Stimulated activated CD4-positive, alpha-beta T cell treated with anti-CD3 and anti-CD28 coated beads, Interleukin-4, amount 100 ng/mL, for 48 hours (primary cell): ENCODE measurements around the gene FKBP10.
A peak's percentile ranks its signal among the peaks of the same experiment; 100 is the strongest.
"Not testable (repeated sequence)": the region's sequence is repeated elsewhere in the genome, so short reads cannot be mapped to it uniquely, and the experiment has no call there.

Source experiments
- DNase-seq, 2 donors: peaks; one replicate each; pipeline ENCODE4 v3.0.0-alpha.2; 2020; ENCODE audit warnings: low read depth in 2 of 2

FKBP10 gene, protein sequence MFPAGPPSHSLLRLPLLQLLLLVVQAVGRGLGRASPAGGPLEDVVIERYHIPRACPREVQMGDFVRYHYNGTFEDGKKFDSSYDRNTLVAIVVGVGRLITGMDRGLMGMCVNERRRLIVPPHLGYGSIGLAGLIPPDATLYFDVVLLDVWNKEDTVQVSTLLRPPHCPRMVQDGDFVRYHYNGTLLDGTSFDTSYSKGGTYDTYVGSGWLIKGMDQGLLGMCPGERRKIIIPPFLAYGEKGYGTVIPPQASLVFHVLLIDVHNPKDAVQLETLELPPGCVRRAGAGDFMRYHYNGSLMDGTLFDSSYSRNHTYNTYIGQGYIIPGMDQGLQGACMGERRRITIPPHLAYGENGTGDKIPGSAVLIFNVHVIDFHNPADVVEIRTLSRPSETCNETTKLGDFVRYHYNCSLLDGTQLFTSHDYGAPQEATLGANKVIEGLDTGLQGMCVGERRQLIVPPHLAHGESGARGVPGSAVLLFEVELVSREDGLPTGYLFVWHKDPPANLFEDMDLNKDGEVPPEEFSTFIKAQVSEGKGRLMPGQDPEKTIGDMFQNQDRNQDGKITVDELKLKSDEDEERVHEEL

GRCh38 chr17:41812381-41813151, at the start of gene FKBP10:
FKBP10 (plus strand) TSS chr17:41813004; CDS start chr17:41813035, 31 bp downstream.
- peak in 1 of 2 donors; percentile 8 for DNase-seq

DNA sequence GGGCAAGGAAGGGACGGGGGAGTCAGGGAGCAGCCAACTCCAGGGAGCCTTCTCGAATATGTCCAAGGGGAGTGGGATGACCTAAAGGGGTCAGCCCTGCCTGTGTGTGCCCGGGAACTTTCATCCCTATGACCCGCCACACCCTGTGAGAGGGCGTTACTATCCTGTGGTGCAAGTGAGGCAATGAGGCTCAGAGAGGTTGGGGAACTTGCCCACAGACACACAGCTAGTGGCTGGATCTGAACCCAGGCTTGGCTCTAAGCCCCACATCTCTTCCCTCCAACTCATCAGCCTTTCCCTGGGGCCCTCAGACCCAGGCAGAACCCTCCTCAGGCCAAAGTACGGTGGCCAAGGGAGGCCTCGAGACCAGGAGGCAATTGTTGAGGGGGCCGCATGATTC, 49.5 kb upstream of the FKBP10 start:
- DNase-seq = no peak

DNA sequence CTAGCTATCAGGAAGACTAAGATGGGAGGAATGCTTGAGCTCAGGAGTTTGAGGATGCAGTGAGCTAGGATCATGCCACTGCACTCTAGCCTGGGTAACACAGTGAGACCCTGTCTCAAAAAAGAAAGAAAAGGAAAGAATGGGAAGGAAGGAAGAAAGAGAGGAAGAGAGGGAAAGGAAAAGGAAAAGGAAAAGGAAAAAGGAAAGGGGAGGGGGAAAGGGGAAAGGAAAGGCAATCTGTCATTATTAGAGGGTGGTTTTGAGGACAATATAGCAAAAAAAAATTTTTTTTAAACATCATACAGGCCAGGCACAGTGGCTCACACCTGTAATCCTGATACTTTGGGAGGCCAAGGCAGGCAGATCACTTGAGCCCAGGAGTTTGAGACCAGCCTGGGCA, 46.7 kb upstream of the FKBP10 start:
- DNase-seq = no peak

- DNase-seq = no peak
These were observed 45.3 kb upstream of the FKBP10 start for GRCh38 chr17:41767324-41768042.

DNA sequence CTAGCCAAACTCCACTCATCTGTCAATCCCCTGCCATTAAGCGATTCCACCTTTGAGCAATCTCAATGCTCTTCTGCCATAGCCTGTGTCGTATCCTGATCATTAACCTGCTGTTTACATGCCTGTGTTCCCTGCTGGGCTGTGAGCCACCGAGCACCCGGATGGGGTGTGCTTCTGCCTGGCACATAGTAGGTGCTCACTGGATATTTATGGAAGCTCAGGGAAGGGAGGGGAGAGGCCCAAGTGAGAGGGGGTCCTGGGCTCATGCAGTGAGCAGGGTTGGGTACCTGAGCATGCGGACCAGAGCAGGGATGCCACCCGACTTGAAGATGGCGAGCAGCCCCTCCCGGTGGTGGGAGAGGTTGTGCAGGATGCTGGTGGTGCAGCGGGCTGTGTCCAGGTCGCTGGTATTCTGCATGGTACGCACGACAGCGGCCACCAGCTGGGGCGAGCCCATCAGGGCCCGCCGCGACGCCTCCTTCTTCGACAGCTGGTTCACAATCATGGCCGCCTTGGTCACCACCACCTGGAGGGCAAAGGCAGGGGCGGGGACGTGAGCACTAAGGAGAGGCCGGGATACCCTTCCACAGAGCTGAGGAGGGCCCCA, 44.0 kb upstream of the FKBP10 start:
- DNase-seq = no peak

- DNase-seq = no peak
These were observed 43.4 kb upstream of the FKBP10 start for GRCh38 chr17:41769346-41769862.

- DNase-seq = no peak
These were observed 42.8 kb upstream of the FKBP10 start for GRCh38 chr17:41769985-41770384.

GRCh38 chr17:41771389-41772206, 41.2 kb upstream of the FKBP10 start:
- no peak for DNase-seq

GRCh38 chr17:41772218-41772585, 40.6 kb upstream of the FKBP10 start:
- no peak for DNase-seq

DNA sequence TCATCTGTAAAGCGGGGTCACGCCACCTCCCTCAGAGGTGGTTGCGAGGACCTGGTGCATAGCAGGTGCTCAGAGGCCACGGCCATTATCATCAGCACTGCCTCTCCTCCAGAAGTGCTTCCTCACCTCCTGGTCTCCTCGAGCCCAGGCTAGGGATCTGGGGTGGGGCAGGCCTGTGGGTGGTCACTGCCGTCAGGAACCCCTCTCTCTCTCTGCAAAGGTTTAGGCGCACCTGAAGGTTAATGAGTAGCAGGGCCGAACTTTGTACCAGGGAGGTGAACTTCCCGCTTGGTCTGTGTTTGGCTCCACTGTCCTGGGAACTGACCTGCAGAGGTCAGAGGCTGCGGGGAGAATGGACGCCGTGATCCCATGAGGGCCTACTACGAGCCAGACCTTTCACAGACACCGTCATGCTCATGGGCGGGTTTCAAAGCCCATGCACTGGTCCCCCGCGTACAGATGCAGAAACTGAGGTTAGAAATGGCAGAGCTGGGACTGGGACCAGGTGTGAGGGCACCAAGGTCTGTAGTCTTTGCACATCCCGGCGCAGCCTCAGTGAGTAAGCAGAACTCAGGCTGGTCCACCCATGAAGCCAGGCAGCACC, 40.1 kb upstream of the FKBP10 start:
- no peak for DNase-seq

DNA sequence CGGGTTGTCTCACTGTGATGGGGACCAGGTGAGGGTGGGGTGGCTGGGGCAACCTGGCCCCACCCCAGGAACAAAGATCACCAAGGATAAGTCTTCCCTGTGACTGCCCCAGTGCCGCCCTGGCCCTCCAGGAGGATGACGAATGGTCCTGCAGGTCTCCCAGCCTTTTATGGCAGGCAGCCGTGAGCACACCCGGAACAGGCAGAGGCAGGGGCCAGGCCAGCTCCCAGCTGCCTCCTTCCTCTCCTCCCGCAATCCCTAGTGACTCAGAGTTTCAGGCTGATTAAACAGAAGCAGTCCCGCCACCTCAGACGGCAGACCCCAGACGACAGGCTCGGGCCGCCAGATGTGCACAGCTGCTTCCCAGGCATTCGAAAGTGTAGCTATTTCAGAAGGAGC, 39.6 kb upstream of the FKBP10 start:
- DNase-seq = no peak

DNA sequence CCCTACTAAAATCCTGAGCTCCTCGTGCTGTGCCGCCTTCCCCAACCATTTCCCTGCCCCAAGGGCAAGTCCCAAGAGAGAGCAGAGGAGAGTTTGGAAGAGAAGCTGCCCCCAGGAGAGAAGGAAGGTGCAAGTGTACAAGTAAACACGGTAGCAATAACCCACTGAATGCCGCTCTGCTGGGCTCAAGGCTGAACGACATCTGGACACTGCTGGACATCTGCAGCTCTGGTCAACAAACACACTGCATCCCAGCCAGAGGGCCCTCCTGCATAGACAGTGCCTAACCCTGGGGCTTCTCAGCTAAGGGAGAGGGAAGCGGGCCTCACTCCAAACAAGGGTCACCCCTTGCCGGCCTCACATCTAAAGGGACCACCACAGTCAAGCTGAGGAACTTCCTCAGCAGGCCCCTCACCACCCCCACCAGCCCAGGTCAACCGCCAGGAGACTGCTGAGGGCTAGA, 39.0 kb upstream of the FKBP10 start:
- DNase-seq = no peak

- no peak for DNase-seq
These were observed 37.2 kb upstream of the FKBP10 start for GRCh38 chr17:41775394-41776226.

DNA sequence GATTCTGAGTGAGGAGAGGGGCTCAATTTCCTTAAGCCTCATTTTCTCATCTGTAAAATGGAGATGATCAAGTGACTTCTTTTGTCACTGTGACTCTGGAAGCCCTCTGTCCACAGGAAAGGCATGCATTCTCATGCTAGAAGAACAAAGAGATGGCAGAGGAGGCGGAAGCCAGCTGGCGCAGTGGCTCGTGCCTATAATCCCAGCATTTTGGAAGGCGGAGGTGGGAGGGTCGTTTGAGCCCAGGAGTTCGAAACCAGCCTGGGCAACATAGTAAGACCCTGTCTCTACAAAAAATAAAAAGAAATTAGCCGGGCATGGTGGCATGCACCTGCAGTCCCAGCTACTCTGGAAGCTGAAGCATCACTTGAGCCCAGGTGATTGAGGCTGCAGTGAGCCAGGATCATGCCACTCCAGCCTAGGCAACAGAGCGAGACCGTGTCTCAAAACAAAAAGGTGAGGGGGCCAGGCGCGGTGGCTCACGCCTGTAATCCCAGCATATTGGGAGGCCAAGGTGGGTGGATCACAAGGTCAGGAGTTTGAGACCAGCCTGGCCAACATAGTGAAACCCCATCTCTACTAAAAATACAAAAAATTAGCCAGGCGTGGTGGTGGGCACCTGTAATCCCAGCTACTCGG, 36.4 kb upstream of the FKBP10 start:
- not testable (repeated sequence) for DNase-seq

- DNase-seq = no peak
These were observed 35.6 kb upstream of the FKBP10 start for GRCh38 chr17:41777157-41777573.

GRCh38 chr17:41777574-41778188, 35.1 kb upstream of the FKBP10 start:
- DNase-seq = no peak

DNA sequence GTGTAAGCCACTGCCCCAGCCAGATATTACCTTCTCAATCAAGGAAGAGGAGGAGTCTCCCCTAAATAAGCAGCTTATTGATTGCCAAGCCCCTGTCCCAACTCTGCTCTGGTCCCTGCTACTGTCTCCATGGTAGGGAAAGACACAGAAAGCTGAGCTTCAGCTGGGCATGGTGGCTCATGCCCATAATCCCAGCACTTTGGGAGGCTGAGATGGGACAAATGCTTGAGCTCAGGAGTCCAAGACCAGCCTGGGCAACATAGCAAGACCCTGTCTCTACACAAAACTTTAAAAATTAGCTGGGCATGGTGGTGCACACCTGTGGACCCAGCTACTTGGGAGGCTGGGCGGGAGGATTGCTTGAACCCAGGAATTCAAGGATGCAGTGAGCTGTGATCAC, 32.9 kb upstream of the FKBP10 start:
- no peak for DNase-seq
